ENCODE results near the gene KRTAP23-1.

The KRTAP23-1 gene

GRCh38 chr21:30305136-30305535 lies 43.3 kb downstream of the KRTAP23-1 start:
- no peak for DNase-seq
